AG04449 (cell line): Measurements from ENCODE around the gene KHDRBS1.

Source experiments
- CTCF ChIA-PET: fragments of 350-600 bp; formaldehyde crosslinking; extraction: SDS; loops from one replicate; lab custom pipeline; 2021; ENCODE audit warnings: antibody characterized with exemption; lab: Yijun Ruan, JAX
- POLR2A ChIA-PET: fragments of 400-600, 350-600 bp; formaldehyde crosslinking; extraction: SDS; loops from one replicate; lab custom pipeline; 2020; ENCODE audit warnings: antibody characterized with exemption, inconsistent platforms; lab: Yijun Ruan, JAX
- DNase-seq: peaks from one replicate; pipeline ENCODE4 v3.0.0-alpha.2; 2010; ENCODE audit warnings: low read depth, low spot score
- H3K4me3 ChIP-seq: 2 replicates; pipeline ENCODE4 v1.5.1; 2011; ENCODE audit warnings: low read depth, mild to moderate bottlenecking, control low read depth, low read length
- CTCF ChIP-seq: IDR thresholded peaks from one replicate; pipeline ENCODE4 v1.5.1; 2011; ENCODE audit warnings: mild to moderate bottlenecking, moderate library complexity, low read length, control low read depth, inconsistent platforms; ENCODE audit not compliant: insufficient read depth; ENCODE audit errors: missing control alignments

Gene KHDRBS1

GRCh38 chr1:32066489-32066873 is 52.8 kb downstream of the KHDRBS1 start:
- no peak overlapping the region for H3K4me3 ChIP-seq
- ChIA-PET POLR2A (interaction anchor here (0.6 to 1.1 kb wide), 3 partner anchors 9 to 128 kb away, joined by 3 read pairs; partner anchors contain the start of gene PTP4A2), CTCF (interaction anchor here (0.9 to 1.7 kb wide), 3 partner anchors 12 to 102 kb away, joined by 3 read pairs; no protein-coding TSS in a partner anchor)
- TF ChIP-seq CTCF = no peak
- no peak for DNase-seq

GRCh38 chr1:32068957-32069588 is 55.4 kb downstream of the KHDRBS1 start:
- CTCF ChIA-PET = interaction anchor here (1.0 kb wide), 1 partner anchor 307 kb away, joined by 3 read pairs; no protein-coding TSS in a partner anchor
- no peak for DNase-seq
- no peak for TF ChIP-seq CTCF
- H3K4me3 ChIP-seq = no peak overlapping the region
- POLR2A ChIA-PET = interaction anchor here (0.7 kb wide), 1 partner anchor 39 kb away, joined by 4 read pairs; the partner anchor contains the start of gene KPNA6

- CTCF ChIA-PET = interaction anchor here (0.9 to 2.2 kb wide), 7 partner anchors 10 to 283 kb away, joined by 3 to 12 read pairs (median 4); no protein-coding TSS in a partner anchor
These were observed 58.3 kb downstream of the KHDRBS1 start for GRCh38 chr1:32071758-32072621.

GRCh38 chr1:32072622-32073298 is 59.1 kb downstream of the KHDRBS1 start, which contains the start of gene TMEM39B:
TMEM39B (plus strand) TSS chr1:32072939; CDS start chr1:32073048, 109 bp downstream.
- CTCF ChIA-PET = interaction anchor here (0.6 to 2.2 kb wide), 15 partner anchors 8 to 284 kb away, joined by 3 to 22 read pairs (median 4); no protein-coding TSS in a partner anchor
- H3K4me3 ChIP-seq = peak within 1 kb of the TSS; percentile 95
- POLR2A ChIA-PET = interaction anchor here (0.5 to 1.9 kb wide), 12 partner anchors 10 to 847 kb away, joined by 3 to 15 read pairs (median 4); partner anchors contain the start of genes CCDC28B, KPNA6, MARCKSL1 and TXLNA
- no peak for TF ChIP-seq CTCF
- no peak for DNase-seq

More at GRCh38 chr1:32071758-32072621, 58.3 kb downstream of the KHDRBS1 start:
- no peak for TF ChIP-seq CTCF
- POLR2A ChIA-PET = interaction anchor here (0.8 to 1.9 kb wide), 7 partner anchors 9 to 264 kb away, joined by 4 to 15 read pairs (median 8); partner anchors contain the start of genes CCDC28B, KPNA6, MARCKSL1 and TXLNA
- peak overlapping the region; percentile 95 for H3K4me3 ChIP-seq
- DNase-seq = no peak

GRCh38 chr1:32073299-32074229 is 59.9 kb downstream of the KHDRBS1 start:
- CTCF ChIA-PET = interaction anchor here (0.6 to 2.0 kb wide), 17 partner anchors 8 to 373 kb away, joined by 3 to 22 read pairs (median 4); no protein-coding TSS in a partner anchor
- H3K4me3 ChIP-seq = peak overlapping the region; percentile 95
- peak; percentile 27 for TF ChIP-seq CTCF
- DNase-seq = no peak
- POLR2A ChIA-PET = interaction anchor here (0.5 to 1.9 kb wide), 12 partner anchors 11 to 848 kb away, joined by 3 to 15 read pairs (median 4); partner anchors contain the start of genes BSDC1, CCDC28B, KPNA6 and MARCKSL1
